ENCODE data around the gene TTC32. TPM values are rescaled to one million over a fixed set of nuclear protein-coding genes. Genes with fewer than 3 reads are reported as not detected.

The TTC32 gene
- total RNA-seq, 1 experiment from 2014 or later = 9.9 TPM

GRCh38 chr2:19873014-19873413 lies 28.8 kb downstream of the TTC32 start:
- H3K36me3 Mint-ChIP-seq = no peaks in the 10 kb centered on the region
- DNase-seq (ENCODE audit: low spot score) = no peak
- POLR2A ChIA-PET = no interaction called here
- peaks cover 7% of the 10 kb centered on the region; the same call in 1 of the 2 replicates for H3K4me1 Mint-ChIP-seq
- no peak for TF ChIP-seq ZNF138 (CRISPR knock-in tag; conservative IDR thresholded peaks at IDR 0.05)
- no peak for TF ChIP-seq E2F4 (CRISPR knock-in tag; IDR thresholded peaks at IDR 0.05; ENCODE audit: borderline replicate concordance, low read depth)
- TF ChIP-seq SMAD4 (CRISPR knock-in tag; IDR thresholded peaks at IDR 0.05) = no peak
- no peak for TF ChIP-seq RORB (CRISPR knock-in tag; IDR thresholded peaks at IDR 0.05)
- no peak for TF ChIP-seq FOXK1 (CRISPR knock-in tag; IDR thresholded peaks at IDR 0.05)
- TF ChIP-seq IRF2 (CRISPR knock-in tag; IDR thresholded peaks at IDR 0.05; ENCODE audit: borderline replicate concordance, low read depth) = no peak
- TF ChIP-seq NR2C2 (CRISPR knock-in tag; IDR thresholded peaks at IDR 0.05) = no peak
- TF ChIP-seq ATF1 (CRISPR knock-in tag; IDR thresholded peaks at IDR 0.05) = no peak
- TF ChIP-seq, protein P1, sequence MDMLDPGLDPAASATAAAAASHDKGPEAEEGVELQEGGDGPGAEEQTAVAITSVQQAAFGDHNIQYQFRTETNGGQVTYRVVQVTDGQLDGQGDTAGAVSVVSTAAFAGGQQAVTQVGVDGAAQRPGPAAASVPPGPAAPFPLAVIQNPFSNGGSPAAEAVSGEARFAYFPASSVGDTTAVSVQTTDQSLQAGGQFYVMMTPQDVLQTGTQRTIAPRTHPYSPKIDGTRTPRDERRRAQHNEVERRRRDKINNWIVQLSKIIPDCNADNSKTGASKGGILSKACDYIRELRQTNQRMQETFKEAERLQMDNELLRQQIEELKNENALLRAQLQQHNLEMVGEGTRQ (CRISPR knock-in tag; IDR thresholded peaks at IDR 0.05) = no peak
- TF ChIP-seq ZBTB43 (CRISPR knock-in tag; IDR thresholded peaks at IDR 0.05) = no peak
- no peak for TF ChIP-seq NR3C1 (CRISPR knock-in tag; conservative IDR thresholded peaks at IDR 0.05; ENCODE audit: low read depth)
- TF ChIP-seq AR (CRISPR knock-in tag; IDR thresholded peaks at IDR 0.05) = no peak
- TF ChIP-seq MLX (CRISPR knock-in tag; IDR thresholded peaks at IDR 0.05) = no peak
- no peak for TF ChIP-seq E2F5 (CRISPR knock-in tag; IDR thresholded peaks at IDR 0.05)
- TF ChIP-seq TEAD4 (CRISPR knock-in tag; IDR thresholded peaks at IDR 0.05) = no peak
- TF ChIP-seq ZNF281 (CRISPR knock-in tag; IDR thresholded peaks at IDR 0.05) = no peak
- TF ChIP-seq TCF7 (CRISPR knock-in tag; IDR thresholded peaks at IDR 0.05; ENCODE audit: low read depth) = no peak
- TF ChIP-seq, protein P2, sequence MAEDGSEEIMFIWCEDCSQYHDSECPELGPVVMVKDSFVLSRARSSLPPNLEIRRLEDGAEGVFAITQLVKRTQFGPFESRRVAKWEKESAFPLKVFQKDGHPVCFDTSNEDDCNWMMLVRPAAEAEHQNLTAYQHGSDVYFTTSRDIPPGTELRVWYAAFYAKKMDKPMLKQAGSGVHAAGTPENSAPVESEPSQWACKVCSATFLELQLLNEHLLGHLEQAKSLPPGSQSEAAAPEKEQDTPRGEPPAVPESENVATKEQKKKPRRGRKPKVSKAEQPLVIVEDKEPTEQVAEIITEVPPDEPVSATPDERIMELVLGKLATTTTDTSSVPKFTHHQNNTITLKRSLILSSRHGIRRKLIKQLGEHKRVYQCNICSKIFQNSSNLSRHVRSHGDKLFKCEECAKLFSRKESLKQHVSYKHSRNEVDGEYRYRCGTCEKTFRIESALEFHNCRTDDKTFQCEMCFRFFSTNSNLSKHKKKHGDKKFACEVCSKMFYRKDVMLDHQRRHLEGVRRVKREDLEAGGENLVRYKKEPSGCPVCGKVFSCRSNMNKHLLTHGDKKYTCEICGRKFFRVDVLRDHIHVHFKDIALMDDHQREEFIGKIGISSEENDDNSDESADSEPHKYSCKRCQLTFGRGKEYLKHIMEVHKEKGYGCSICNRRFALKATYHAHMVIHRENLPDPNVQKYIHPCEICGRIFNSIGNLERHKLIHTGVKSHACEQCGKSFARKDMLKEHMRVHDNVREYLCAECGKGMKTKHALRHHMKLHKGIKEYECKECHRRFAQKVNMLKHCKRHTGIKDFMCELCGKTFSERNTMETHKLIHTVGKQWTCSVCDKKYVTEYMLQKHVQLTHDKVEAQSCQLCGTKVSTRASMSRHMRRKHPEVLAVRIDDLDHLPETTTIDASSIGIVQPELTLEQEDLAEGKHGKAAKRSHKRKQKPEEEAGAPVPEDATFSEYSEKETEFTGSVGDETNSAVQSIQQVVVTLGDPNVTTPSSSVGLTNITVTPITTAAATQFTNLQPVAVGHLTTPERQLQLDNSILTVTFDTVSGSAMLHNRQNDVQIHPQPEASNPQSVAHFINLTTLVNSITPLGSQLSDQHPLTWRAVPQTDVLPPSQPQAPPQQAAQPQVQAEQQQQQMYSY (CRISPR knock-in tag; IDR thresholded peaks at IDR 0.05) = no peak
- TF ChIP-seq GTF2I (CRISPR knock-in tag; conservative IDR thresholded peaks at IDR 0.05) = no peak
- peaks cover 31% of the 10 kb centered on the region for H3K27me3 Mint-ChIP-seq (ENCODE audit: low read depth)
- CTCF ChIA-PET = interaction anchor here (0.5 kb wide), 1 partner anchor 22 kb away, joined by 3 read pairs; no protein-coding TSS in a partner anchor
- no peaks in the 10 kb centered on the region for H3K9me3 Mint-ChIP-seq
- no peak for ATAC-seq
- no peak overlapping the region for H3K4me3 Mint-ChIP-seq
- H3K27ac Mint-ChIP-seq = no peak overlapping the region
